HT-29 (cell line): ENCODE measurements around the gene COL17A1. TPM values are rescaled to one million over a fixed set of nuclear protein-coding genes. Genes with fewer than 3 reads are reported as not detected.

Experiments
- DNase-seq: peaks from one replicate; pipeline ENCODE4 v3.0.0-alpha.2; 2015; ENCODE audit warnings: low spot score
- total RNA-seq: library from RNA; depleted of rRNA; stranded (reverse); fragments of >200 nt; shearing (Covaris generic); gene quantifications from 2 replicates; pipeline ENCODE4 v1.2.3, GENCODE V29; 2014

COL17A1 gene
- total RNA-seq, 1 experiment from 2014 or later: 45.0 TPM

GRCh38 chr10:104098358-104098925, 12.8 kb upstream of the COL17A1 start:
- no peak for DNase-seq

GRCh38 chr10:104096692-104097091, 11.0 kb upstream of the COL17A1 start:
- DNase-seq: no peak

GRCh38 chr10:104092749-104093148, 7.1 kb upstream of the COL17A1 start:
- DNase-seq: no peak

- DNase-seq: no peak
Observed at GRCh38 chr10:104090611-104091010, 4.9 kb upstream of the COL17A1 start.

- no peak for DNase-seq
Observed at GRCh38 chr10:104089621-104090020, 3.9 kb upstream of the COL17A1 start.

GRCh38 chr10:104088239-104088638, 2.6 kb upstream of the COL17A1 start:
- DNase-seq: no peak

GRCh38 chr10:104084482-104085142, 1.1 kb downstream of the COL17A1 start:
- DNase-seq: peak; percentile 47

- no peak for DNase-seq
Observed at GRCh38 chr10:104081998-104082397, 3.7 kb downstream of the COL17A1 start.

GRCh38 chr10:104080762-104081161, 4.9 kb downstream of the COL17A1 start:
- peak; percentile 62 for DNase-seq

GRCh38 chr10:104077663-104078151, 8.0 kb downstream of the COL17A1 start:
- no peak for DNase-seq

GRCh38 chr10:104077247-104077646, 8.4 kb downstream of the COL17A1 start:
- DNase-seq: no peak

- DNase-seq: no peak
Observed at GRCh38 chr10:104076743-104077160, 8.9 kb downstream of the COL17A1 start.

- no peak for DNase-seq
Observed at GRCh38 chr10:104074505-104074904, 11.2 kb downstream of the COL17A1 start.

GRCh38 chr10:104072786-104073185, 12.9 kb downstream of the COL17A1 start:
- no peak for DNase-seq

GRCh38 chr10:104069613-104070012, 16.1 kb downstream of the COL17A1 start:
- no peak for DNase-seq

- no peak for DNase-seq
Observed at GRCh38 chr10:104067525-104067924, 18.2 kb downstream of the COL17A1 start.

- no peak for DNase-seq
Observed at GRCh38 chr10:104066945-104067344, 18.7 kb downstream of the COL17A1 start.

GRCh38 chr10:104065748-104066147, 19.9 kb downstream of the COL17A1 start:
- no peak for DNase-seq

GRCh38 chr10:104061196-104061595, 24.5 kb downstream of the COL17A1 start:
- DNase-seq: no peak

- DNase-seq: no peak
Observed at GRCh38 chr10:104059364-104059763, 26.3 kb downstream of the COL17A1 start.

GRCh38 chr10:104057717-104058116, 28.0 kb downstream of the COL17A1 start:
- DNase-seq: no peak

GRCh38 chr10:104056619-104057273, 28.9 kb downstream of the COL17A1 start:
- DNase-seq: no peak

GRCh38 chr10:104054430-104054829, 31.2 kb downstream of the COL17A1 start:
- no peak for DNase-seq
